K562 treated with DMSO at 1 percent for 4 hours (cell line): ENCODE results near the gene TUBB2B. TPM values are rescaled to one million over a fixed set of nuclear protein-coding genes. Genes with fewer than 3 reads are reported as not detected.

Experiments
- total RNA-seq: library from RNA; unstranded; fragments of 300-600 nt; gene quantifications from 2 replicates; pipeline ENCODE4 v1.2.3, GENCODE V29; 2022; ENCODE audit not compliant: insufficient read depth

TUBB2B gene
- total RNA-seq: 12.9 and 13.1 TPM in 2 replicates

DNA sequence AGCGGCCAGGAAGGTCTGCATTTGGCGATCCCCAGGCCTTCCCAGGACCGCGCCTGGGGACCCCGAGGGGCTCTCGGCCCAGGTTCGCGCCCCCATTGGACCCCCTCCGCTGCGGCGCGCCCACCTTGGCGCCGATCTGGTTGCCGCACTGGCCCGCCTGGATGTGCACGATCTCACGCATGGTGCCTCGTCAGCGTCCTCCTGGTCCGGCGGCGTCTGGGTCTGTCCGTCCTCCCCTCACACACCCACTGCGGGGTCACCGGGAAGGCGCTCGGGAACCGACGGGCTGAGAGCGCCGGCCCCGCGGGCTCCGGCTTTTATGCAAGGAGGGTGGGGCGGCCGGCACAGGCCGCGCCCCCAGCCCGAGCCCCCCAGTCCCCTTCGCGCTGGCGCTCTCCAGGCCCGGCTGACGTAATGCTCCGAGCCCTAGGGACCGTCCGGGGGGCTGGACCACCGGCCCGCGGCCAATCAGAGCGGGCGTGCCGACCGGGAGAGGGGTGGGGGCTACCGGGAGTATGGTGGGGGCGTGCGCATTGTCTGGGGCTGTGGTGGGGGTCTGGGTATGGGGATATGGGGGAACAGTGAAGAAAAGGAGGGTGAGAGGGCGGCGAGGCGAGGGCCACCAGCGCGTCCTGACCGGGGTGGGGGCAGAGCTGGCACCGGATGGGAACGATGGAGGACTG is at the start of gene TUBB2B:
Gene TUBB2B, minus strand, starts transcription at position 291 of the 683 bp plus-strand sequence. Its CDS starts 110 bp downstream, at position 181.

DNA sequence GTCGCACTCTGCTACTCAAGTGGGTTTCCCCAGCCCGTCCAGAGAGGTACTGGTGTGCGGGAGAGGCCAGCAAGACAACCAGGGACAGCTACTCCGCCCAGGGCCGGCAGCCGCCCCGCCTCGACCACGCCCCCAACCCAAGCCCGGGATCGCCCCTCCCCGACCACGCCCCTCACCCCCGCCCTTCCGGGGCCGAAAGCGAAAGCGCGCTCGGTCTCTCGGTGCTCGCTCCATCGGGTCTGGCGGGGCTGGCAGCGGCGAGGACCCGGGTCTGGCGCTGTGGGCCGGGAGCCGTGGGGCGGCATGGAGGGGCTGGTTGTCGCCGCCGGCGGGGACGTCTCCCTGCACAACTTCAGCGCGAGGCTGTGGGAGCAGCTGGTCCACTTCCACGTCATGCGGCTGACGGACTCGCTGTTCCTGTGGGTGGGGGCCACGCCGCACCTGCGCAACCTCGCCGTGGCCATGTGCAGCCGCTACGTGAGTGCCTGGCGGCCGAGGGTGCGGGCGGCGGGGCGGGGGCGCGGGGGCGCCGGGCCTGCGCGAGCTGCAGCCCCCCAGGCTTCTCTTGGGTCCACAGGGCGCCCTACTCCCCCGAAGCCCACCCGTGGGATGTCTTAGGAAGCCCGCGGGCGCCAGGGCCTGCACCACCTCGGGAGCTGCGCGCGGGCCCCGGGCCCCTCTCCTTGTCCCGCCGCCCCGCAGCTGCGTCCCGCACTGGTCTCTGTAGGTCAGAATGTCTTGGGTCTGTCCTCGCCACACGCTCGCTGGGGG is 31.5 kb upstream of the TUBB2B start, which contains the start of gene PSMG4:
Gene PSMG4, plus strand, starts transcription at position 228 of the 771 bp plus-strand sequence. Its CDS starts 76 bp downstream, at position 304.

Other genes starting within 250 kb of the TUBB2B start
- gene NQO2, start 227.8 kb downstream of the TUBB2B start, total RNA-seq: 288 and 325 TPM in 2 replicates
- 27.7 and 31.5 TPM in 2 replicates for gene RIPK1, start 159.2 kb downstream of the TUBB2B start, total RNA-seq
- 6.7 and 8.8 TPM in 2 replicates for gene BPHL, start 108.9 kb downstream of the TUBB2B start, total RNA-seq
- gene TUBB2A, start 70.1 kb downstream of the TUBB2B start, total RNA-seq: 129 and 133 TPM in 2 replicates
- gene PSMG4, start 31.3 kb upstream of the TUBB2B start, total RNA-seq: 52.5 and 74.8 TPM in 2 replicates
- 5.4 and 9.7 TPM in 2 replicates for gene SLC22A23, start 229.4 kb upstream of the TUBB2B start, total RNA-seq